ENCODE data around the gene KIAA1143. TPM values are rescaled to one million over a fixed set of nuclear protein-coding genes. Genes with fewer than 3 reads are reported as not detected.

The KIAA1143 gene
- total and polyA plus RNA-seq, 7 donors = 7.8 to 35.3 (median 26.7) TPM

DNA sequence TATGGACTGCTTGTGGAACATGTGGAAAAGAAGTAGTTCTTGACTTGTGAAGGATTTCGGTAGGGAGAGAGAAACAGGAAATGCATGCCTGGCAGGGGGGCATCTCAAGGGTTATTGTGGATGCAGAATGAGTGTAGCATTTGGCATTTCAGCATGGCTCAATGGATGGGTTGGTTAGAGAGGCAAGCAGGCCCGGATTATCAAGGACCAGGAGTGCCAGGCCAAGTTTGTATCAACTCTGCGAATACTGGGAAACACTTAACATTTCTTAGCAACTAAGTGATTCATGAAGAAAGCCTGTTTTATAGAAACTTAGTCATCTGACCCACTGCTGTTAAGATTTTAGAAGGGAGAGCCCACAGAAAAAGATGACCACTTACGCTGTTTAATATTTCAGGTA, 33.8 kb upstream of the KIAA1143 start:
- Histone ChIP-seq H3K27me3 (no peaks in the 10 kb centered on the region), H3K4me1 (no peaks in the 10 kb centered on the region), H3K9me3 (no peaks in the 10 kb centered on the region), H3K36me3 (no peaks in the 10 kb centered on the region), H3K4me3 (no peak overlapping the region), H3K27ac (no peak overlapping the region)
- DNase-seq = no peak
- WGBS, 2 donors = 96 to 97% methylated on average over 4 of the region's 4 CpGs
- intact Hi-C loops (cut with DNase I) = no loop called here
- no peak for TF ChIP-seq POLR2AphosphoS5 (IDR thresholded peaks at IDR 0.05)

DNA sequence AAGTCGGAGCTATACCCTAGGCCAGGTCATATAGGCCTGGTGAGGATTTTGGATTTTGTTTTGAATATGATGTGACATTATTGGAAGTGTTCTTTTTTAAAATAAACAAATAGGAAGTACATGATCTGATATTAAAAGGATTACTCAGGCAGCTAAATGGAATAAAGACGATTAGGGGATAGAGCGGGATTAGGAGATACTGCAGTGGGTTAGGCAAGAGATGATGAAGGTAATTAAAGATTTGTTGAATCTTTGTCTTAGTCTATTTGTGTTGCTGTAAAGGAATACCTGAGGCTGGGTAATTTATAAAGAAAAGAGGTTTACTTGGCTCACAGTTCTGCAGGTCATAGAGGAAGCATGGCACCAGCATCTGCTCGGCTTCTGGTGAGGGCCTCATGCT, 21.5 kb upstream of the KIAA1143 start:
- 95 to 96% methylated on average over 4 of the region's 4 CpGs for WGBS, 2 donors
- intact Hi-C loops (cut with DNase I) = no loop called here
- DNase-seq = no peak

GRCh38 chr3:44772099-44772442, 10.7 kb upstream of the KIAA1143 start:
- Histone ChIP-seq H3K9me3 (peaks cover 0 to 4% (median 0%) of the 10 kb centered on the region in 4 donors), H3K4me1 (no peaks in the 10 kb centered on the region), H3K4me3 (no peak overlapping the region), H3K27ac (no peak overlapping the region), H3K27me3 (no peaks in the 10 kb centered on the region), H3K36me3 (no peaks in the 10 kb centered on the region)
- 93 to 98% methylated on average over 1 of the region's 1 CpG for WGBS, 2 donors
- intact Hi-C loops (cut with DNase I) = no loop called here
- TF ChIP-seq POLR2A (IDR thresholded peaks at IDR 0.05) (no peak), EP300 (IDR thresholded peaks at IDR 0.05) (no peak), CTCF (IDR thresholded peaks at IDR 0.05) (no peak), POLR2AphosphoS5 (IDR thresholded peaks at IDR 0.05) (no peak)
- DNase-seq = no peak

More for the DNA sequence above, 21.5 kb upstream of the KIAA1143 start:
- H3K4me1 ChIP-seq = no peaks in the 10 kb centered on the region
- H3K4me3 ChIP-seq = no peak overlapping the region
- H3K27me3 ChIP-seq = no peaks in the 10 kb centered on the region
- TF ChIP-seq EP300 (IDR thresholded peaks at IDR 0.05) (no peak), CTCF (IDR thresholded peaks at IDR 0.05) (no peak), POLR2AphosphoS5 (IDR thresholded peaks at IDR 0.05) (no peak), POLR2A (IDR thresholded peaks at IDR 0.05) (no peak)
- no peaks in the 10 kb centered on the region for H3K36me3 ChIP-seq
- H3K27ac ChIP-seq = no peak overlapping the region
- no peaks in the 10 kb centered on the region for H3K9me3 ChIP-seq

DNA sequence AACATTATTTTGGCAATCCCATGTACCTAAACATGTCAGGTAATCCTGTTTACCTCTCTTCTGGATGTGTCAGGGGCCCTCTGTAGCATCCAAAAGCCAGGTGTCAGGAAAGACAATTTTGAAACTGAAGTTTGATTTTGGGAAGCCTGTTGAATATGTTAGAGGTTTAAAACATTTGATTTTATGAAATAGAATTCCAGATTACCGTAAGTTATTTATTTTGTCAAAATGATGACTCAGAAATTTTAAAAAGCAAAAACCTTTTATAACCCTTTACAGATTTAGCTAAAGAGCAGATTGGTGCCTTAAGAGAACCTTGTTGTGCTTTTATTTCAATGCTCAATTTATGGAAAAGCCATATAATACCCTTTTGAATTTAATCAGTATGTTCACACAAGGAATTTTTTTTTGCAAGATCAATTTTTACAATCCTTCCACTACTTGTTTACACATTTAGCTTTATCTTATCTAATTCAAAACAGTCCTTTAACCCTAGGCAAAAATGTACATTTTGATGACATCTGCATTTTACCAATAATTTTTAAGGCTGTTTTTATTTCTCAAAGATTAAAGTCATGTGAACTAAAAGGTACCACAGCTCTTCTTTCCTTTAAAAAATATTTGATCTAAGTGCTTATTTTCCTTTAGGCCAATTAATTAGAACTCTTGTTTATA, 10.1 kb upstream of the KIAA1143 start:
- WGBS, 2 donors = 95 to 98% methylated on average over 1 of the region's 1 CpG
- no peak for TF ChIP-seq POLR2AphosphoS5 (IDR thresholded peaks at IDR 0.05)
- no peak for TF ChIP-seq CTCF (IDR thresholded peaks at IDR 0.05)
- no peak for TF ChIP-seq EP300 (IDR thresholded peaks at IDR 0.05)
- no peak for TF ChIP-seq POLR2A (IDR thresholded peaks at IDR 0.05)
- intact Hi-C loops (cut with DNase I) = no loop called here
- Histone ChIP-seq H3K27ac (no peak overlapping the region), H3K4me1 (no peaks in the 10 kb centered on the region), H3K27me3 (no peaks in the 10 kb centered on the region), H3K4me3 (no peak overlapping the region), H3K9me3 (peaks cover 0 to 4% (median 0%) of the 10 kb centered on the region in 4 donors), H3K36me3 (no peaks in the 10 kb centered on the region)
- no peak for DNase-seq

DNA sequence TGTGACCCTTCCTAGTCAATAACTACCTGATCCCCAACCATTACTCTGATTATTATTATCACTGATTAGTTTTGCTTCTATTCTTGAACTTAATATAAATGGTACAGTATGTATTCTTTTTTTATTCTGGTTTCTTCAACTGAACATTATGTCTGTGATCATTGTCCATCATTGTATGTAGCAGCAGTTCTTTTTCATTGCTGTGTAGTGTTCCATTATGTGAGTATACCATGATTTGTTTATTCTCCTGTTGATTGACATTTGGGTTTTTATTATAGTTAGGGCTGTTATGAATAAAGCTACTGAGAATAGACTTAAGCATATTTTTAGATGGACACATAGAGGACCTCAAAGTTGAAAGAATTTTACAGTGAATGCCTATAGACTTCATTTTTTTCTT, 2.8 kb upstream of the KIAA1143 start:
- intact Hi-C loops (cut with DNase I) = loop anchor here (5.0 kb wide), 1 partner anchor 427 kb away; the partner anchor contains the start of gene TCAIM
- no peak overlapping the region for H3K4me3 ChIP-seq
- no peak overlapping the region for H3K27ac ChIP-seq
- H3K36me3 ChIP-seq = no peaks in the 10 kb centered on the region
- TF ChIP-seq POLR2A (IDR thresholded peaks at IDR 0.05) = no peak
- no peak for TF ChIP-seq EP300 (IDR thresholded peaks at IDR 0.05)
- TF ChIP-seq CTCF (IDR thresholded peaks at IDR 0.05) = no peak
- no peak for TF ChIP-seq POLR2AphosphoS5 (IDR thresholded peaks at IDR 0.05)
- no peak for DNase-seq
- H3K27me3 ChIP-seq = no peaks in the 10 kb centered on the region
- H3K4me1 ChIP-seq = peaks cover 0 to 19% (median 14%) of the 10 kb centered on the region in 4 donors
- H3K9me3 ChIP-seq = peaks cover 0 to 2% (median 0%) of the 10 kb centered on the region in 4 donors
